Measurements from ENCODE around the gene RPS6KA2.

GRCh38 chr6:166473886-166474571 is 153.0 kb downstream of the RPS6KA2 start:
- no peak for TF ChIP-seq CTCF (IDR thresholded peaks at IDR 0.05)
- no peak for TF ChIP-seq POLR2A (IDR thresholded peaks at IDR 0.05)

Data from Peyer's patch (tissue), 4 donors.